WTC11 (cell line): ENCODE results near the gene ESRRA. TPM values are rescaled to one million over a fixed set of nuclear protein-coding genes. Genes with fewer than 3 reads are reported as not detected.

ENCODE experiments used
- ATAC-seq: fragments of 200-7000 bp; cut with Tn5 transposase; 2 replicates; pipeline ENCODE4 v1.10.0; 2021; ENCODE audit warnings: mild to moderate bottlenecking, moderate library complexity
- CTCF ChIA-PET: fragments of 300-600 bp; sonication (Branson Sonifier 250); formaldehyde crosslinking; loops from one replicate; lab custom pipeline; 2021; ENCODE audit warnings: antibody characterized with exemption; lab: Charles Lee
- POLR2A ChIA-PET: fragments of 350-600 bp; sonication (Branson Sonifier 250); formaldehyde crosslinking; loops from one replicate; lab custom pipeline; 2021; ENCODE audit warnings: antibody characterized with exemption; lab: Charles Lee
- DNase-seq: peaks from one replicate; pipeline ENCODE4 v3.0.0; 2021; ENCODE audit warnings: low spot score
- H3K27ac Mint-ChIP-seq: 2 replicates; pipeline ENCODE4 v1.8.0; 2021; ENCODE audit warnings: mixed read lengths
- H3K27me3 Mint-ChIP-seq: 2 replicates; pipeline ENCODE4 v1.8.0; 2021; ENCODE audit warnings: low read depth, mild to moderate bottlenecking, moderate library complexity, mixed read lengths
- H3K36me3 Mint-ChIP-seq: 2 replicates; pipeline ENCODE4 v1.8.0; 2021; ENCODE audit warnings: mixed read lengths
- H3K4me1 Mint-ChIP-seq: 2 replicates; pipeline ENCODE4 v1.8.0; 2022; ENCODE audit warnings: mixed read lengths
- H3K4me3 Mint-ChIP-seq: 2 replicates; pipeline ENCODE4 v1.8.0; 2021; ENCODE audit warnings: mild to moderate bottlenecking, moderate library complexity, mixed read lengths
- H3K9me3 Mint-ChIP-seq: 2 replicates; pipeline ENCODE4 v1.8.0; 2021; ENCODE audit warnings: mixed read lengths
- CREB1 ChIP-seq: sonication (generic); formaldehyde crosslinking; IDR thresholded peaks from 2 replicates; pipeline ENCODE4 v1.8.0; 2023; ENCODE audit warnings: mild to moderate bottlenecking, missing genetic modification reagents
- CREM ChIP-seq: sonication (generic); formaldehyde crosslinking; IDR thresholded peaks from 2 replicates; pipeline ENCODE4 v1.8.1; 2022; ENCODE audit warnings: mild to moderate bottlenecking, missing genetic modification reagents, moderate library complexity
- ETV6 ChIP-seq: sonication (generic); formaldehyde crosslinking; IDR thresholded peaks from 2 replicates; pipeline ENCODE4 v1.8.1; 2022; ENCODE audit warnings: mild to moderate bottlenecking, missing genetic modification reagents
- FOXJ3 ChIP-seq: sonication (generic); formaldehyde crosslinking; IDR thresholded peaks from 2 replicates; pipeline ENCODE4 v1.9.0; 2021; ENCODE audit warnings: missing genetic modification reagents, mild to moderate bottlenecking, borderline replicate concordance
- FOXP4 ChIP-seq: sonication (generic); formaldehyde crosslinking; IDR thresholded peaks from 2 replicates; pipeline ENCODE4 v1.8.0; 2022; ENCODE audit warnings: mild to moderate bottlenecking, missing genetic modification reagents
- GRHL2 ChIP-seq: fragments of 250-450 bp; sonication (Bioruptor Pico); IDR thresholded peaks from 2 replicates; pipeline ENCODE4 v1.8.0; 2022; ENCODE audit warnings: mild to moderate bottlenecking, moderate library complexity; ENCODE audit not compliant: insufficient replicate concordance, severe bottlenecking
- JUN ChIP-seq: sonication (generic); formaldehyde crosslinking; IDR thresholded peaks from 2 replicates; pipeline ENCODE4 v1.8.0; 2023; ENCODE audit warnings: mild to moderate bottlenecking, missing genetic modification reagents
- KAT7 ChIP-seq: sonication (generic); formaldehyde crosslinking; IDR thresholded peaks from 2 replicates; pipeline ENCODE4 v1.8.1; 2023; ENCODE audit warnings: missing genetic modification reagents, mild to moderate bottlenecking, borderline replicate concordance
- MYBL2 ChIP-seq: sonication (generic); formaldehyde crosslinking; IDR thresholded peaks from 2 replicates; pipeline ENCODE4 v1.8.1; 2023; ENCODE audit warnings: mild to moderate bottlenecking, moderate library complexity, missing genetic modification reagents
- PREB ChIP-seq: sonication (generic); formaldehyde crosslinking; IDR thresholded peaks from 2 replicates; pipeline ENCODE4 v1.8.1; 2022; ENCODE audit warnings: mild to moderate bottlenecking, missing genetic modification reagents, moderate library complexity, borderline replicate concordance
- RELA ChIP-seq: sonication (generic); formaldehyde crosslinking; IDR thresholded peaks from 2 replicates; pipeline ENCODE4 v1.8.1; 2022; ENCODE audit warnings: missing genetic modification reagents, mild to moderate bottlenecking, borderline replicate concordance
- SMAD3 ChIP-seq: sonication (generic); formaldehyde crosslinking; IDR thresholded peaks from 2 replicates; pipeline ENCODE4 v1.8.0; 2022; ENCODE audit warnings: missing genetic modification reagents, mild to moderate bottlenecking, borderline replicate concordance
- SMAD4 ChIP-seq: sonication (generic); formaldehyde crosslinking; IDR thresholded peaks from 2 replicates; pipeline ENCODE4 v1.8.0; 2022; ENCODE audit warnings: mild to moderate bottlenecking, missing genetic modification reagents
- SOX15 ChIP-seq: fragments of 250-450 bp; sonication (Bioruptor Pico); IDR thresholded peaks from 2 replicates; pipeline ENCODE4 v1.9.0; 2021; ENCODE audit warnings: mild to moderate bottlenecking
- STAT6 ChIP-seq: sonication (generic); formaldehyde crosslinking; conservative IDR thresholded peaks from 2 replicates; pipeline ENCODE4 v1.8.1; 2023; ENCODE audit warnings: mild to moderate bottlenecking, low read depth, missing genetic modification reagents, moderate library complexity
- ZBTB43 ChIP-seq: sonication (generic); formaldehyde crosslinking; IDR thresholded peaks from 2 replicates; pipeline ENCODE4 v1.8.1; 2023; ENCODE audit warnings: mild to moderate bottlenecking, missing genetic modification reagents
- ZNF121 ChIP-seq: sonication (generic); formaldehyde crosslinking; IDR thresholded peaks from 2 replicates; pipeline ENCODE4 v1.8.0; 2023; ENCODE audit warnings: missing genetic modification reagents
- ZNF263 ChIP-seq: sonication (generic); formaldehyde crosslinking; IDR thresholded peaks from 2 replicates; pipeline ENCODE4 v1.8.1; 2022; ENCODE audit warnings: low read depth, mild to moderate bottlenecking, moderate library complexity, missing genetic modification reagents
- ZNF423 ChIP-seq: fragments of 250-450 bp; sonication (Bioruptor Pico); IDR thresholded peaks from 2 replicates; pipeline ENCODE4 v2.1.2; 2022; ENCODE audit warnings: mild to moderate bottlenecking, moderate library complexity
- total RNA-seq: library from RNA; stranded (reverse); gene quantifications from 3 replicates; pipeline ENCODE4 v1.2.3, GENCODE V29; 2021
- TF ChIP-seq, protein P1 (sequence below): fragments of 250-450 bp; sonication (Bioruptor Pico); IDR thresholded peaks from 2 replicates; pipeline ENCODE4 v1.8.0; 2021; ENCODE audit warnings: mild to moderate bottlenecking
- TF ChIP-seq, protein P2 (sequence below): fragments of 250-450 bp; sonication (Bioruptor Pico); IDR thresholded peaks from 2 replicates; pipeline ENCODE4 v2.1.2; 2022; ENCODE audit warnings: mild to moderate bottlenecking, moderate library complexity

ESRRA gene
- total RNA-seq, 1 experiment from 2014 or later: 81.9 TPM

- H3K9me3 Mint-ChIP-seq: no peaks in the 10 kb centered on the region
- no peaks in the 10 kb centered on the region for H3K27me3 Mint-ChIP-seq
- no peak for DNase-seq
- no peak overlapping the region for H3K4me3 Mint-ChIP-seq
- CTCF ChIA-PET: interaction anchor here (1.5 to 10.4 kb wide), 4 partner anchors 8 to 300 kb away, joined by 5 to 437 read pairs (median 12); partner anchors contain the start of gene CCDC88B
- peaks cover 5% of the 10 kb centered on the region; the same call in 1 of the 2 replicates for H3K4me1 Mint-ChIP-seq
- no peaks in the 10 kb centered on the region for H3K36me3 Mint-ChIP-seq
- no peak overlapping the region for H3K27ac Mint-ChIP-seq
- ATAC-seq: no peak
- TF ChIP-seq GRHL2 (CRISPR knock-in tag) (no peak), PREB (CRISPR knock-in tag) (no peak), ZNF263 (CRISPR knock-in tag) (no peak), RELA (CRISPR knock-in tag) (no peak), SOX15 (CRISPR knock-in tag) (no peak), CREB1 (CRISPR knock-in tag) (no peak), KAT7 (CRISPR knock-in tag) (no peak), ETV6 (no peak), FOXJ3 (CRISPR knock-in tag) (no peak), MYBL2 (CRISPR knock-in tag) (no peak), ZBTB43 (CRISPR knock-in tag) (no peak)
- TF ChIP-seq, protein P1, sequence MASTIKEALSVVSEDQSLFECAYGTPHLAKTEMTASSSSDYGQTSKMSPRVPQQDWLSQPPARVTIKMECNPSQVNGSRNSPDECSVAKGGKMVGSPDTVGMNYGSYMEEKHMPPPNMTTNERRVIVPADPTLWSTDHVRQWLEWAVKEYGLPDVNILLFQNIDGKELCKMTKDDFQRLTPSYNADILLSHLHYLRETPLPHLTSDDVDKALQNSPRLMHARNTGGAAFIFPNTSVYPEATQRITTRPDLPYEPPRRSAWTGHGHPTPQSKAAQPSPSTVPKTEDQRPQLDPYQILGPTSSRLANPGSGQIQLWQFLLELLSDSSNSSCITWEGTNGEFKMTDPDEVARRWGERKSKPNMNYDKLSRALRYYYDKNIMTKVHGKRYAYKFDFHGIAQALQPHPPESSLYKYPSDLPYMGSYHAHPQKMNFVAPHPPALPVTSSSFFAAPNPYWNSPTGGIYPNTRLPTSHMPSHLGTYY: no peak
- TF ChIP-seq, protein P2, sequence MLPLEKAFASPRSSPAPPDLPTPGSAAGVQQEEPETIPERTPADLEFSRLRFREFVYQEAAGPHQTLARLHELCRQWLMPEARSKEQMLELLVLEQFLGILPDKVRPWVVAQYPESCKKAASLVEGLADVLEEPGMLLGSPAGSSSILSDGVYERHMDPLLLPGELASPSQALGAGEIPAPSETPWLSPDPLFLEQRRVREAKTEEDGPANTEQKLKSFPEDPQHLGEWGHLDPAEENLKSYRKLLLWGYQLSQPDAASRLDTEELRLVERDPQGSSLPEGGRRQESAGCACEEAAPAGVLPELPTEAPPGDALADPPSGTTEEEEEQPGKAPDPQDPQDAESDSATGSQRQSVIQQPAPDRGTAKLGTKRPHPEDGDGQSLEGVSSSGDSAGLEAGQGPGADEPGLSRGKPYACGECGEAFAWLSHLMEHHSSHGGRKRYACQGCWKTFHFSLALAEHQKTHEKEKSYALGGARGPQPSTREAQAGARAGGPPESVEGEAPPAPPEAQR: no peak
- POLR2A ChIA-PET: interaction anchor here (0.7 to 1.7 kb wide), 2 partner anchors 32 to 48 kb away, joined by 4 to 5 read pairs; partner anchors contain the start of gene PRDX5
These were observed 44.1 kb downstream of the ESRRA start for GRCh38 chr11:64349404-64349803.

DNA sequence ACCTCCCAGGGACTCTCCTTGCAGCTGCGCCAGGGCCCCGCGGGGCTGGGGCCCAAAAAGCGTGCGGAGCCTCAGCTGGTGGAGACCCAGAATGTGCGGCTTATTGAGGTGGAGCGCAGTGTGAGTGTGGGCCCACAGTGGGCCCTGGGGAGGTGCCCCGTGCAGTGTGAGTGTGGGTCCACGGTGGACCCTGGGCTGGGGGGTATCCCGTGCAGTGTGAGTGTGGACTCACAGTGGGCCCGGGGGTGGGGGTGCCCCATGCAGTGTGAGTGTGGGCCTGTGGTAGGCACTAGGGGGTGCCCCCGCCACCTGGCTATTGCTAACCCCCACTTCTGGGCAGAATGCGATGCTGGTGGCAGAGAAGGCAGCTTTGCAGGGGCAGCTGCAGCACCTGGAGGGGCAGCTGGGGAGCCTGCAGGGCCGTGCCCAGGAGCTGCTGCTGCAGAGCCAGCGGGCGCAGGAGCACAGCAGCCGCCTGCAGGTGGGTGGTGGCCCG, 45.9 kb downstream of the ESRRA start:
- Mint-ChIP-seq H3K4me3 (no peak overlapping the region), H3K4me1 (peaks cover 10% of the 10 kb centered on the region), H3K9me3 (no peaks in the 10 kb centered on the region), H3K27me3 (no peaks in the 10 kb centered on the region), H3K36me3 (no peaks in the 10 kb centered on the region), H3K27ac (no peak overlapping the region)
- DNase-seq (no peak), ATAC-seq (no peak)
- no peak for TF ChIP-seq SMAD3 (CRISPR knock-in tag)
- TF ChIP-seq CREM: no peak
- TF ChIP-seq STAT6 (CRISPR knock-in tag): no peak
- TF ChIP-seq SMAD4: no peak
- TF ChIP-seq ZNF121 (CRISPR knock-in tag): no peak
- no peak for TF ChIP-seq MYBL2 (CRISPR knock-in tag)
- TF ChIP-seq JUN (CRISPR knock-in tag): no peak
- TF ChIP-seq FOXP4: no peak
- no peak for TF ChIP-seq ZNF423 (CRISPR knock-in tag)
- ChIA-PET POLR2A (no interaction called here), CTCF (interaction anchor here (1.0 to 10.4 kb wide), 8 partner anchors 10 to 299 kb away, joined by 4 to 437 read pairs (median 18); partner anchors contain the start of genes CCDC88B, ESRRA, PRDX5 and TRMT112)
